ENCODE measurements around the gene RFC3.
"Not testable (repeated sequence)": the region's sequence is repeated elsewhere in the genome, so short reads cannot be mapped to it uniquely, and the experiment has no call there.

Gene RFC3

DNA sequence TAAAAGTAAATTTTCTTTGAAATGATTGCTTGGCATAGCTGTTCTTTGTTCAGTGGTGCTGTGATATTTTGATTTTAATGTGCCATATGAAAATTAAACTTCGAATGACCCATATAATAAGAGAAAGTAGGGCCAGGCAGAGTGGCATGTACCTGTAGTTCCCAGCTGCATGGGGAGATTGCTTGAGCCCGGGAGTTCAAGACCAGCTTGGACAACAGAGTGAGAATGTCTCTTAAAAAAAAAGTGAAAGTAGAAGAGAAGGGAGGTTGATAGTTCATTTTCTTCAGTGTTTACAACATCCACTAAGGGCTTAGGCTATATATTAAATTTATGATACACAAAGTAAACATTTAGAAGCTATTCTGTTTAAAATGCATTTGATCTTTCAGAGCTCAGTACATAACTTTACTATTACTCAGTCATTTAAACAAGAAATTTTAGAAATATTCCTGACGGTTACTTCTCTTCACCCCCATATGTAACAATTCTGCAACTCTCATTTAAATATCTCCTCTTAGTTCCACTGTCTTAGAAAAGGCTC lies 17.2 kb upstream of the RFC3 start:
- in situ Hi-C loops (cut with MboI; ENCODE audit: low pct_unique_long_range_greater_than_20kb, low sequenced_read_pairs): no loop called here
- no peak for DNase-seq

DNA sequence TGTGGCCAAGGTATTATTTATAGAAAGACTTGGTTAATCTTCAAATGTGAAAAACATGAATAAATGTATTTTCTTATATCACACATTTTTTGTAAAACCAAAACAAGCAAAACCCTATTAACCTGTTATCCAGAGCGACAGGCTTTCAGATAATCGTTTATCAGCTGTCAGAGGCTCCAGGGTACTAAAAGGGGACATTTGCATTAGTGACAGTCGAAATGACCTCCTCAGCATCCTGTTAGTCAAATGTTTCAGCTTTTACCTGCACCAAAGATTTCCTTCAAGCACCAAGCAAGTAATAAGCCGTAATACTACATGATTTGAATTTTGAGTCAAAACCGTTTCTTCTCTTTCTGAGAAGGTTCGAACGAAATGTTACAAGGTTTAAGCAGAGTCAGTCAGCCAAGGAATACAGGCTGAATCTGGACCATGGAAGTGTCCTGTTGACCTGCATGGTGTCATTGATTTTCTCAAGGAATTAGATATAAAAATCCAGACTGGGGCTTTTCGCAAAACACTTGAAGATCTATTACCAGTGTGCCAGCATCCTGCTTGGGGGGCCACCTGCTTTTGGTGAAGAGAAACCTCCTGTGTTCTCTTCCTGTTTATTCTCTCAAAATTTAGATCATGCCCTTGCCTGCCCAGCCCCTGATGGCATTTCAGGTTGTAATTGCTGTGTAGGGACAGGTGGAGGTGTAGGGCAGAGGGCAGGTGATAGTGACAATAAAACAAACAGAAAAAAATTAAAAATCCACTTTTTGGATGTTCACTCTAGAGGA lies 11.3 kb upstream of the RFC3 start:
- in situ Hi-C loops (cut with MboI; ENCODE audit: low pct_unique_long_range_greater_than_20kb, low sequenced_read_pairs): no loop called here
- DNase-seq: no peak

DNA sequence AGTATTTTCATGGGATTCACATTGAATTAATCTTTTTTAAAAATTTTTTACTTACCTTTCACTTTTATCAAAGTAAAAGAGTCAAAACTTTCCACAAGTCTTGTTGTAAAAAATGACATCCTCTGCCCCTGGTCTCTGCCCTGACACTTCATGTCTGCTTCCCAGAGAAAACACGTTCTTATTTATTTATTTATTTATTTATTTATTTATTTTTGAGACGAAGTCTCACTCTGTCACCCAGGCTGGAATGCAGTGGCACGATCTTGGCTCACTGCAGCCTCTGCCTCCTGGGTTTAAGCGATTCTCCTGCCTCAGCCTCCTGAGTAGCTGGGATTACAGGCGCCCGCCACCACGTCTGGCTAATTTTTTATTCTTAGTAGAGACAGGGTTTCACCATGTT lies 5.1 kb upstream of the RFC3 start:
- in situ Hi-C loops (cut with MboI; ENCODE audit: low pct_unique_long_range_greater_than_20kb, low sequenced_read_pairs); DNase-seq: not testable (repeated sequence)

DNA sequence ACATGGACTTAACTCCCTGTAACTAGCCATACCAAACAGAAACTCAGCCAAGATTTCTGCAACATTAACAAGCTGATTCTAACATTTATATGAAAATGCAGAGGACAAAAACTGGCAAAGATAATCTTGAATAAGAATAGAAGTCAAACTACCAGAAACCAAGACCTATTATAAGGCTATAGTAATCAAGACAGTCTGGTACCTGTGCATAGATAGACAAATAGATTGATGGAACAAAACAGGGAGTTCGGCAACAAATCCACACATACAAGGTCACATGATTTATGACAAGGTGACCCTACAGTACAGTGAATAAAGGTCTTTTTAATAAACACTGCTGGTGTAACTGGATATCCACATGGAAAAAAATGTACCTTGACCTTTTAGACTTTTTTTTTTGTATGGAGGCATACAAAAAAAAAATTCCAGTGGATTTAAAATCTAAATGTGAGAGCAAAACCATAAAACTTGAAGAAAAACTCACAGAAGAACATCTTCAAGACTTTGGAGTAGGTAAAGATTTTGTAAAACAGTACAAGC lies 2.9 kb upstream of the RFC3 start:
- in situ Hi-C loops (cut with MboI; ENCODE audit: low pct_unique_long_range_greater_than_20kb, low sequenced_read_pairs): no loop called here
- DNase-seq: no peak

DNA sequence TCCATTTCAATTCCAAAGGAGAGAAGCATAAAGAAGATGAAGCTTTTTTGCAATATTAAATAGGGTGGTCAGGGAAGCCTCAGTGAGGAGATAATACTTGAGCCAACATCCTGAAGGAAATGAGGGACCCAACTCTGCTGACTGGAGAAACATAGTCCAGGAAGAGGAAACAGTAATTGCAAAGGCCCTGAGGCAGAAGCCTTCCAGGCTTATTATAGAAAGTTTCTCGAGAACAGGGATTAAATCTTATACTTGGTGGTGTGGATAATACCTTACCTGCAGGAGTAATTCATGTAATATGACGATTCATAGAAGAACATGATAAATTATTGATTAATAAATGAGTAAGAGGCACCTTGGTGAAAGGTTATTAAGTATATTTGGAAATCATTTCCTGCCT lies 1.0 kb upstream of the RFC3 start:
- in situ Hi-C loops (cut with MboI; ENCODE audit: low pct_unique_long_range_greater_than_20kb, low sequenced_read_pairs): no loop called here
- DNase-seq: no peak

DNA sequence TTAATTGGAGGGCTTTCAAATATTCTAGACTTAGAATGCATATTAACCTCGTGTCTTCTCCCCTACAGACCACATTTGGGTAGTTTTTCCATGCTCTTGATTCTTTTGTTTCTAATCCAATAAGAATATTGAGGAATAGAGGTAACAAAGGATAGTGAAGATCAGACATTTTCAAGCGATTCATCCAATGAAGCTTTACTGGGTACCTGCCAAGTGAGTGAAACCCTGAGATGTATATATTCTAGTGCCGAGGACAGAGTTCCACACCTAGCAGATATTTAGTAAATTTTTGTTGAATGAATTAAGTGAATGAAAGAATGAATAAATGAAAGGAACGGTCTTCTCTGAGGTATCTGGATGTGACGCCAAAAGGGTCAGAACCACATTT lies 442 bp upstream of the RFC3 start:
- in situ Hi-C loops (cut with MboI; ENCODE audit: low pct_unique_long_range_greater_than_20kb, low sequenced_read_pairs): no loop called here
- DNase-seq: no peak

DNA sequence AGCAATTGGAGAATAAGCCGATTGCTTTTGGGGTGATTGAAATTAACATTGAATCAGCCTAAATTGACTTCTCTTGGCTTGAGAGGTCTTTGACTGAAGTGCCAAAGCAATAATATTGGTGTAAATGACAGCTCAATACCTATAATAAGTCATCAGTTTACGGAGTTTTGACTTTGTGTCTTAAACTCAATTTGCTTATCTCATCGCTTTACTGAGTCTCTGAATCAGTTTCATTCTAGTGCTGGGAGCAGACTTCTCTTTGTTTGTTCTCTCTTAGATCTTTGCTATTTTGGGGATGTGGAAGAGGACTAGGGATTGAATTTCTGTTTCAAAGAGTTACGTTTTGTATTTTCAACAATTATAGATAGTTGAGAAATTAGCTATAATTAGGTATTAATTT lies 7.1 kb downstream of the RFC3 start:
- in situ Hi-C loops (cut with MboI; ENCODE audit: low pct_unique_long_range_greater_than_20kb, low sequenced_read_pairs): no loop called here
- DNase-seq: no peak

DNA sequence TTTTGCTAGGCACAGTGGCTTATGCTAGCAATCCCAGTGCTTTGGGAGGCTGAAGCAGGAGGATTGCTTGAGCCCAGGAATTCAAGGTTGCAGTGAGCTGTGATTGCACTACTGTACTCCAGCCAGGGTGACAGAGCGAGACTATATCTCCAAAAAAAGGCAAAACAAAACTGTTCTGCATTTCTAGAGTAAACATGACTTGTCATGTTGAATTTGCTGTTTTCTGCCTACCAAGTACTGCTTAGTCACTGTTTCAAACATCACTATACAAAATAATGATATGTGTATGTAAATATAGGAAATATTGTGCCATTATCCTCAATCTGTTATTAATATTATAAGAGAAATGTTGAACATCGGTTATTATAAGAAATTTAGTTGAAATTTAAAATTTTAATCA lies 9.2 kb downstream of the RFC3 start:
- no peak for DNase-seq
- in situ Hi-C loops (cut with MboI; ENCODE audit: low pct_unique_long_range_greater_than_20kb, low sequenced_read_pairs): no loop called here

DNA sequence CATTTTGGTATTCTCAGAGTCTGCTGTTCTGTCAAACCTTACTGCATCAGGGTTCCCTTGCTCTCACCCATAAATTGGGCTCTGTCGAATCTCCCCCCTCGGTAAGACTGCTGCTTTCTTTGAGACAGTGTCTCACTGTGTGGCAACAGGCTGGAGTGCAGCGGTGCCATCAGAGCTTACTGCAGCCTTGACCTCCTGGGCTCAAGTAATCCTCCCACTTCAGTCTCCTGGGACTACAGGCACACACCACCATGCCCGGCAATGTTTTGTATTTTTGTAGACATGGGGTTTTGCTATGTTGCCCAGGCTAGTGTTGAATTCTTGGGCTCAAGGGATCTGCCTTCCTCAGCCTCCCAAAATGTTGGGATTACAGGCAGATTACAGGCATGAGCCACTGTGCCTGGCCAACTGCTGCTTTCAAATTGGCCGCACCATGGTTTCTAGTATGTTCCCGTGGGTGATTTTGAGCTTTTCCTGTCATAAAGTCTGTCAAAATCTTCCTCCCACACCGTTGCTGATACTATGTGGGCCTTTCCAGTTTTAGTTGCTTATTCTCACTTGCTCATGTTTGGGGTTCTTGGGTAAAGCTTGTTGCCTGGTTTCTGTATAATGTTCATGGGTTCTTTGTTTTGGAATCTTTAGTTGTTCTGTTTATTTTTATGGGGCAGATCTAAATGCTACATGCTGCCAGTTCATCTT lies 10.6 kb downstream of the RFC3 start:
- no peak for DNase-seq

DNA sequence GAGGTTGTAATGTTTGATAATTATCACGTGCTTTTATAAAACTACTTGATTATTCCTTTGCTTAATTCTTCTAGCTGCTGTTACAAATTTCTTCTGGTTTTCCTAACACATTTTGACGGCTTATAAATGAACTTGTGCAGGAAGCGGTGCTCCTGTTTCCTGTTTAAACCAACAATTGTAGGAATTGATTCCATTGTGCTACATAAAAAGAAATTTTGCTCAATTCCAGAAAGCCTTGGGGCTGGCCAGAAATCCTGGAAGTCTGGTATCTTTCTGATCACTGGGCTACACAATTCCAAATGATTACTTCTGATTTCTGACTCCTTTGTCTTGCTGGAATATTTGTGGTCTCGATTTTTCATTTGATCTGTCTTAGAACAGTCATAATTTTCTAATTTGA lies 14.9 kb downstream of the RFC3 start:
- no peak for DNase-seq
- in situ Hi-C loops (cut with MboI; ENCODE audit: low pct_unique_long_range_greater_than_20kb, low sequenced_read_pairs): no loop called here

More for the DNA sequence above, 10.6 kb downstream of the RFC3 start:
- in situ Hi-C loops (cut with MboI; ENCODE audit: low pct_unique_long_range_greater_than_20kb, low sequenced_read_pairs): no loop called here

DNA sequence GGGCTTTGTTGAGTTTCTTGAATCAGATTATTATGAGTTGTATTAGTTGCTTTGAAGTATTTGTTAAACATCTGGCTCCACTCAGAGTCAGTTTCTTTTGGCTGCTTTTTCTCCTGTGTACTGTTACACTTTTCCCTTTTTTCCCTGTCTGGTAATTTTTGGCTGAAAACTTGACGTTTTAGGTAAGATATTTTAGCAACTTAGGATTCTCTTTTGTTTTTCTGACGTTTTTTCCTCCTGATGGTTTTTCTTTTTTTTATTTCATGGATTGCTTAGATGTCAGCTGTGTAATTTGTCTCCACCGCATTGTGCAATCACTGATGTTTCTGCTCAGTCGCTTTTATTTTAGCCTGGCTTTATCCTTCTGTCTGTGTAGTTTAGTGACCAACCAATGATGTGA lies 20.7 kb downstream of the RFC3 start:
- in situ Hi-C loops (cut with MboI; ENCODE audit: low pct_unique_long_range_greater_than_20kb, low sequenced_read_pairs): no loop called here

DNA sequence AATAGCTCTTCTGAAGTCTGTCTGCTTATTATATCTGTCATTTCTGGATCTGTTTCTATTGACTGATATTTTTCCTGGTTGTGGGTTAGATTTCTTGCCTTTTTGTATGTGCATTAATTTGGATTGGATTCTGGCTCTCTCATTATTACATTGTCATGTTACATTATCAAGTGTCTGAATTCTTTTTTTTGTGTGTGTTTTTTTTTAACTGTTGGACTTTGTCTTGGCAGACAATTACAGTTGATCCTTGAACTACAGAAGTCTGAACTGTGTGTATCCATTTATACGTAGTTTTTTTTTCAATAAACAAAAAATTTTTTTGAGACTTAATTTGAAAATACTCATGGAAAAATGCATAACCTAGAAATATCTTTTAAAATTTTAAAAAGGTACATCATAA lies 22.5 kb downstream of the RFC3 start:
- no peak for DNase-seq
- in situ Hi-C loops (cut with MboI; ENCODE audit: low pct_unique_long_range_greater_than_20kb, low sequenced_read_pairs): no loop called here

More for the DNA sequence above, 20.7 kb downstream of the RFC3 start:
- no peak for DNase-seq

DNA sequence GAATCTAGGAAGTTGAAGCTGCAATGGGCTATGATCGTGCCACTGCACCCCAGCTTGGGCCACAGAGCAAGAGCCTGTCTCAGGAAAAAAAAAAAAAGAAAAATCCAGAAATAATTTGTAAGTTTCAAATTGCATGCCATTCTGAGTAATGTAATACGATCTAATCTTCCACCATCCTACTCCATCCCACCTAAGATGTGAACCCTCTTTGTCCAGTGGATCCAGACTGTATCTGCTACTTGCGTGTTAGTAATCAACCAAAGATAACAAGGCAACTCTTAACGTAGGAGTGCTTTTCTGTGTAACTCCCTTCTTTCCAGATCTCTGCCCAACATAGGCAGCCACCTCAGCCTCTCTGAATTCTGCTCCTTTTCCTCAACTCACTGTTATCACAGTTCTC lies 24.3 kb downstream of the RFC3 start:
- no peak for DNase-seq
- in situ Hi-C loops (cut with MboI; ENCODE audit: low pct_unique_long_range_greater_than_20kb, low sequenced_read_pairs): no loop called here

DNA sequence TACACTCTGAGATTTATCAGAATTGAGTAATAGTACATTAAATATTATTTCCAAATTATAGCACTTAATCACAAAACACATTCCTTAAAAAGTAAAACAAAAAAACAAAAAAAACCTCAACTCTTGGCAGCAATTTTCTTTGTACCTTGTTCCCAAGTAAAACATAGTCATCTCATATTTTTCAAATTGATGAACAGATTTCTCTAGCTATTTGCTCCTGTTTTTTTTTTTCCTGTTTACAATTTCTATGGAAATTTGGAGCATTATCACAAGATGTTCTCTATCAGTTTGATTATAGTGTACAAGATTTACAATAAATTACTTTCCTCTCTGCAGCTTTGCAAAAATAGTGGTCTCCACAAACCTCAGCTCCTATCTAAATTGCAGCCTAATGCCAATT lies 25.0 kb downstream of the RFC3 start:
- DNase-seq: no peak
- in situ Hi-C loops (cut with MboI; ENCODE audit: low pct_unique_long_range_greater_than_20kb, low sequenced_read_pairs): no loop called here

DNA sequence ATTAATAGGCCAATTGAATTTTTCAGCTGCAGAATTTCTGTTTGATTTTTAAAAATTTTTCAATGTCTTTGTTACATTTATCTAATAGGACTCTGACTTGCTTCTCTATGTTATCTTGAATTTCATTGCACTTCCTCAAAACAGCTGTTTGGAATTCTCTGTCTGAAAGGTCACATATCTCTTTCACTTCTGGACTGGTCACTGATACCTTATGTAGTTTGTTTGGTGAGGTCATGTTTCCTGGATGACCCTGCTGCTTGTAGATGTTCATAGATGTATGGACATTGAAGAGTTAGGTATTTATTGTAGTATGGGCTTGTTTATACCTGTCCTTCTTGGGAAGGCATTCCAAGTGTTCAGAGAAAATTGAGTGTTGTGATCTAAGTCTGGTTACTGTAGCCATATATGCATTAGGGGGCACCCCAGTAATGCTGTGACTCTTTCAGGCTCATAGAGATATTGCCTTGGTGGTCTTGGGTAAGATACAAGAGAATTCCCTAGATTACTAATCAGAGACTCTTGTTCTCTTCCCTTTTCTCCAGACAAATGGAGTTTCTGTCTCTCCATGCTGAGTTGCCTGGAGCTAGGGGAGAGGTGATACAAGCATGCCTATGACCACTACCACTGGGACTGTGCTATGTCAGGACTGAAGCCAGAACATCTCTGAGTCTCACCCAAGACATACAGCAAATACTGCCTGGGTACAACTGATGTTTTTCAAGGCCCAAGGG lies 27.8 kb downstream of the RFC3 start:
- DNase-seq: no peak
- in situ Hi-C loops (cut with MboI; ENCODE audit: low pct_unique_long_range_greater_than_20kb, low sequenced_read_pairs): no loop called here

DNA sequence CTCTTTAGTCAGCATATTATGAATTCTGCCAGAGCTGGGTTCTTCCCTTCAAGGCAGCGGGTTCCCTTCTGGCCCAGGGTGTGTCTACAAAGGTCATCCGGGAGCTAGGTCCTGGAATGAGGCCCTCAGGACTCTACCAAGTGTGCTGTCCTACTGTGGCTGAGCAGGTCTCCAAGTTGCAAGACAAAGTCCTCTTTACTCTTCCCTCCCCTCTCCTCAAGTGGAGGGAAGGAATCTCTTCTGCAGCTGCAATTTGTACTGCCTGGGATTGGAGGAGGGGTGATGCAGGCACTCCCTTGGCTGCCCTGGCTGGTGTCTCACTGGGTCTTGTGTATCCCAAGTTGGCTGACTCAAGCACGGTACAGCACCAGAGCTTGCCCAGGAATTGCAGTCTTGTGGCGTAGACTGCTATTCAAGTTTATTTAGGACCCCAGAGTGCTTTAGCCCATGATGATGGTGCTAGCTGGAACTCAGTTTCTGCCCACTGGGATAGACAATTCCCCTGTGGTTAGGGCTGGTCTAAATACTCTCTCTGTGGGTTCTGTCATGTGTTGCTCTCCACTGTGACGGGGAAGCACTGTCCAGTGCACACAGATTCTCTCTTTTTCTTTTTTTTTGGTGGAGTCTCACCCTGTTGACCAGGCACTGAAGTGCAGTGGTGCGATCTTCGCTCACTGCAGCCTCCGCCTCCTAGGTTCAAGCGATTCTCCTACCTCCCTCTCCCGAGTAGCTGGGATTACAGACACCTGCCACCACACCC lies 28.5 kb downstream of the RFC3 start:
- no peak for DNase-seq
- in situ Hi-C loops (cut with MboI; ENCODE audit: low pct_unique_long_range_greater_than_20kb, low sequenced_read_pairs): no loop called here

DNA sequence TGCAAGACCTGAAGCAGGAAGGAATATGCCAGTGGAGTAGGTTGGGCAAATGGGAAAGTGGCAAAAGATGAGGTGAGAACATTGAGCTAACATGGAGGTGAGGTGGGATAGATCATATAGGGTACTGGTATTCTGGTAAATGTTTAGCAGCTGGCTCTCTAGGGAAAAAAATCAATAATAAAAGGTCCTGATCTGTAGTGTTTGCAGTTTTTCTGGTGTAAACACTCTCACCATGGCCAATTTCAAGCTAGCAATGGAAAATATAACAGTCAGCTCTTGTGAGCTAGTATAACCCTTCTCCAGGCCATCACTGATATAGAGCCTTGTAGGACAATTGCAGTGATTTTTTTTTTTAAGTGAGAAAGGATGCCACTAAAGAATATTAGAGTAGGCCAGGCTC lies 31.3 kb downstream of the RFC3 start:
- no peak for DNase-seq
- in situ Hi-C loops (cut with MboI; ENCODE audit: low pct_unique_long_range_greater_than_20kb, low sequenced_read_pairs): no loop called here

DNA sequence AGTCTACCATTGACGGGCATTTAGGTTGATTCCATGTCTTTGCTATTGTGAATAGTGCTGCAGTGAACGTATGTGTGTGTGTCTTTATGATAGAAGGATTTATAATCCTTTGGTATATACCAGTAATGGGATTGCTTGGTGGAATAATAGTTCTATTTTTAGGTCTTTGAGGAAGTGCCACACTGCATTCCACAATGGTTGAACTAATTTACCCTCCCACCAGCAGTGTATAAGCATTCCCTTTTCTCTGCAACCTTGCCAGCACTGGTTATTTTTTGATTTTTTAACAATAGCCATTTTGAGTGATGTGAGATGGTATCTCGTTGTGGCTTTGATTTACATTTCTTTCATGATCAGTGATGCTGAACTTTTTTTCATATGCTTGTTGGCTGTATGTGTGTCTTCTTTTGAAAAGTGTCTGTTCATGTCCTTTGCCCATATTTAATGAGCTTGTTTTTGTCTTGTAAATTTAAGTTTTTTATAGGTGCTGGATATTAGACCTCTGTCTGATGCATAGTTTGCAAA lies 37.5 kb downstream of the RFC3 start:
- in situ Hi-C loops (cut with MboI; ENCODE audit: low pct_unique_long_range_greater_than_20kb, low sequenced_read_pairs): no loop called here

More for the DNA sequence above, 37.5 kb downstream of the RFC3 start:
- no peak for DNase-seq
